ENCODE results near the gene MAGI2.

- TF ChIP-seq POU2F2 (IDR thresholded peaks at IDR 0.05; ENCODE audit: low read depth, low read length): no peak
- no peak for TF ChIP-seq POLR2A (IDR thresholded peaks at IDR 0.05; ENCODE audit: low read depth, low read length)
- TF ChIP-seq POLR2AphosphoS5 (IDR thresholded peaks at IDR 0.05; ENCODE audit: low read depth, low read length): no peak
- TF ChIP-seq TAF1 (IDR thresholded peaks at IDR 0.05; ENCODE audit: low read depth, low read length): no peak
Measured at GRCh38 chr7:79421751-79422150, 31.7 kb downstream of the MAGI2 start.

Measured in GM12891 (cell line).